Upper lobe of right lung (tissue), 1 donor: ENCODE results near the gene RNF223. TPM values are rescaled to one million over a fixed set of nuclear protein-coding genes. Genes with fewer than 3 reads are reported as not detected.
A peak's percentile ranks its signal among the peaks of the same experiment; 100 is the strongest.
"Not testable (repeated sequence)": the region's sequence is repeated elsewhere in the genome, so short reads cannot be mapped to it uniquely, and the experiment has no call there.

Source experiments
- ATAC-seq: fragments of 200-7000 bp; cut with Tn5 transposase; one replicate; pipeline ENCODE4 v1.9.1; 2020; ENCODE audit warnings: mild to moderate bottlenecking, moderate library complexity
- DNase-seq: peaks from one replicate; pipeline ENCODE4 v3.0.0-alpha.2; 2020
- H3K27ac ChIP-seq: fragments of 200-600 bp; one replicate; pipeline ENCODE4 v1.8.0; 2022
- H3K27me3 ChIP-seq: fragments of 200-600 bp; one replicate; pipeline ENCODE4 v1.8.0; 2022; ENCODE audit warnings: mild to moderate bottlenecking
- H3K36me3 ChIP-seq: fragments of 200-600 bp; one replicate; pipeline ENCODE4 v1.8.0; 2022
- H3K4me1 ChIP-seq: fragments of 200-600 bp; one replicate; pipeline ENCODE4 v1.8.0; 2022
- H3K4me3 ChIP-seq: fragments of 200-600 bp; one replicate; pipeline ENCODE4 v1.8.0; 2022; ENCODE audit warnings: mild to moderate bottlenecking
- H3K9me3 ChIP-seq: fragments of 200-600 bp; one replicate; pipeline ENCODE4 v1.8.0; 2022
- CTCF ChIP-seq: fragments of 200-600 bp; IDR thresholded peaks from one replicate; pipeline ENCODE4 v1.8.0; 2022; ENCODE audit warnings: antibody characterized with exemption
- intact Hi-C: fragments of 100-400 bp; cut with DNase I; formaldehyde crosslinking; loops from one replicate; pipeline ENCODE4 v1.11.0; 2022
- total RNA-seq: library from RNA; stranded (reverse); fragmentation: NEBNext Ultra II Directional; extraction: Animal tissue kit (Norgen Biotek cat#: 25700); gene quantifications from one replicate; pipeline ENCODE4 v1.2.1, GENCODE V29; 2021
- donor health status: DM: no; HTN: yes; CAD: no; lungs with severe emphysema.

RNF223 gene
- total RNA-seq, 1 donor from 2014 or later, result 0.55 TPM

DNA sequence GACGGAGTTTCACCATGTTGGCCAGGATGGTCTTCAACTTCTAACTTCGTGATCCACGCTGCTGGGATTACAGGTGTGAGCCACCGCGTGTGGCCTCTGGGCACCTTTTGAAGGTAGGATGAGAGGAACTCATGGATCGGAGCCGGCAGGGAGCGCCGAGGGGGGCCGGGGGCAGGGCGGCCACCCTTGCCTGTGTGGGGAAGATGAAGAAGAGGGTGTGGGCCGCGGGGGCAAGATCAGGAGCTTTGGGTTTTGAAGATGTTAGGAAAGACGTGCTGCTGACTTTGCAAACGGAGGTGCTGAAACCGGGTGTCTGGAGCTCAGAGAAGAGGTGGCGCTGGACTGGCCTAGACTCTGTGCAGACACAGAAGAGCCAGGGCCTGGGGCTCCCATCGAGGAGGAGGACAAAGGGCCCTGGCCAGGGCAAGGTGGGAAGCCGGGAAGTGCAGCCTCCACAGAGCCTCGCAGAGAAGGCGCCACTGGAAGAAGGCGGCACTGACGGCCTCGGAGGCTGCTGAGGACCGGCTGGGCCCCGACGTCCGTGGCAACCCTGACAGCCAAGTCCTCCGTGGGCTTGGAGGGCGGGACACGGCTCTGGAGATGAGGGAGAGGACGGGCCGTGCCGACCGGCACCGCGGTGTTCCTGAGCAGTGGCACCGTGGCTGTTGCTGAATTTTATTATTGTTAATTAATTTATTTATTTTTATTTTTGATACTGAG, 13.7 kb downstream of the RNF223 start:
- Histone ChIP-seq H3K9me3 (no peaks in the 10 kb centered on the region), H3K36me3 (no peaks in the 10 kb centered on the region), H3K27me3 (peaks cover 43% of the 10 kb centered on the region), H3K27ac (no peak overlapping the region), H3K4me1 (peaks cover 23% of the 10 kb centered on the region), H3K4me3 (no peak overlapping the region)
- intact Hi-C loops, result loop anchor here (10.0 kb wide), 1 partner anchor 76 kb away; the partner anchor contains the start of gene PERM1
- TF ChIP-seq CTCF, result no peak
- ATAC-seq, result no peak
- DNase-seq, result no peak

- intact Hi-C loops, result loop anchor here (10.0 kb wide), 1 partner anchor 75 kb away; the partner anchor contains the start of gene PERM1
- Histone ChIP-seq H3K4me3 (peak overlapping the region; percentile 52), H3K27me3 (peaks cover 43% of the 10 kb centered on the region), H3K4me1 (peaks cover 23% of the 10 kb centered on the region), H3K27ac (no peak overlapping the region), H3K9me3 (no peaks in the 10 kb centered on the region), H3K36me3 (no peaks in the 10 kb centered on the region)
- DNase-seq, result peak; percentile 94
- TF ChIP-seq CTCF, result no peak
- ATAC-seq, result peak; percentile 90
Measured at GRCh38 chr1:1059494-1060280, 14.4 kb downstream of the RNF223 start.

- Histone ChIP-seq H3K36me3 (no peaks in the 10 kb centered on the region), H3K9me3 (no peaks in the 10 kb centered on the region), H3K4me3 (peak overlapping the region; percentile 52), H3K4me1 (peaks cover 21% of the 10 kb centered on the region), H3K27me3 (peaks cover 43% of the 10 kb centered on the region), H3K27ac (no peak overlapping the region)
- ATAC-seq (peak; percentile 12), DNase-seq (no peak)
- TF ChIP-seq CTCF, result peak; percentile 24
- intact Hi-C loops, result no loop called here
Measured at GRCh38 chr1:1058921-1059493, 15.1 kb downstream of the RNF223 start.

DNA sequence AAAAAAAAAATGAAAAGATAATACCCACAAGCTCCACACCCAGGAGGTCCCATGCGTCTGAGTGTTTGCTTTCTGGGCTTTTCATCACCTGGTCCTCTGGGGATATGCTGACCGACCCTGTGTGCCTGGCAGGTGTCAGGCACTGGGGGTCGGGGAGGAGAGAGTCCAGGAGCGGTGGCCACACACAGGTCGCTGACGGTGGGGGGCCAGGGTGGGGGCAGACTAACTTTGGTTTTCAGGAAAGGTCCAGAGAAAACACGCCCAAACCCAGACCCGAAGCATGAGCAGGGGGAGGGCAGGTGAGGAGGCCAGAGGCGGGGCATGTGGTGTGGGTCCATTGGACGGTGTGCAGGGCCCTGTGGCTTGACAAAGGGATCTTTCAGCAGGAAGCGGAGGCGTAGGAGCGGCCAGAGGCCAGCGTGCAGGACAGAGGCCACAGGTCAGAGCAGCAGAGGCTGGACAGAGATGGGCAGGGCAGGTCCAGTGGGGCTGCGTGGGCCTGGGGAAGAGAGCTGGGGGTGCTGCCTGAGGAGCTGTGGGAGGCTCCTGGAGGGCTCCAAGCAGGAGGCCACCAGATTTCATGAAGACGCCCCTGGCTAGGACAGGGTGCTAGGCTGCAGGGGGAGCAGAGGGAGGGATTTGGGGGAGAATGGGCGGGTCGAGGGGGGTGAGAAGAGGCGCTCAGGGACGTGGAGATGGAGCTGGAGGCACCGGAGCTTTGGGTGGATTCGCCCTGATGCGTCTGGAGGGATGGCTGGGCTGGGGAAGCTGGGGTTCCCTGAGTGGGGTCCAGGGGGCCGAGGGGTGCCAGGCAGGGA, 15.8 kb downstream of the RNF223 start:
- no peak overlapping the region for H3K4me3 ChIP-seq
- H3K4me1 ChIP-seq, result peaks cover 17% of the 10 kb centered on the region
- peaks cover 42% of the 10 kb centered on the region for H3K27me3 ChIP-seq
- no peak overlapping the region for H3K27ac ChIP-seq
- H3K9me3 ChIP-seq, result no peaks in the 10 kb centered on the region
- ATAC-seq (no peak), DNase-seq (no peak)
- intact Hi-C loops, result no loop called here
- no peaks in the 10 kb centered on the region for H3K36me3 ChIP-seq
- no peak for TF ChIP-seq CTCF

DNA sequence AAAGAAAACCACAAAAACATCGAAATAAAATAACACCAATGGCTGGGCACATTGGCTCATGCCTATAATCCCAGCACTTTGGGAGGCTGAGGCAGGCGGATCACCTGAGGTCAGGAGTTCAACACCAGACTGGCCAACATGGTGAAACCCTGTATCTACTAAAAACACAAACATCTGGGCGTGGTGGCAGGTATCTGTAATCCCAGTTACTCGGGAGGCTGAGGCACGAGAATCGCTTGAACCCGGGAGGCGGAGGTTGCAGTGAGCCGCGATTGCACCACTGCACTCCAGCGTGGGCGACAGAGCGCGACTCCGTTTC, 16.4 kb downstream of the RNF223 start:
- H3K27ac ChIP-seq, intact Hi-C loops, ATAC-seq, H3K9me3 ChIP-seq, DNase-seq, H3K4me3 ChIP-seq, H3K36me3 ChIP-seq: not testable (repeated sequence)
- Histone ChIP-seq H3K4me1 (peaks cover 17% of the 10 kb centered on the region), H3K27me3 (peaks cover 36% of the 10 kb centered on the region)
